H1 (cell line): ENCODE data around the gene SAXO1. TPM values are rescaled to one million over a fixed set of nuclear protein-coding genes. Genes with fewer than 3 reads are reported as not detected.

ENCODE experiments used
- CTCF ChIA-PET: fragments of 300-600 bp; sonication (Branson Sonifier 250); formaldehyde crosslinking; loops from one replicate; lab custom pipeline; 2021; ENCODE audit not compliant: partially characterized antibody; lab: Charles Lee
- POLR2A ChIA-PET: fragments of 300-600 bp; sonication (Branson Sonifier 250); formaldehyde crosslinking; loops from one replicate; lab custom pipeline; 2021; ENCODE audit warnings: inconsistent platforms; ENCODE audit not compliant: partially characterized antibody; lab: Charles Lee
- DNase-seq, 2 experiments: peaks; one replicate each; pipeline versions ENCODE4 v3.0.0 to v3.0.0-alpha.2; 2010 to 2022; ENCODE audit warnings: low spot score in 2 of 2, low read depth in 1 of 2, mixed read lengths in 1 of 2
- FAIRE-seq: peaks from 2 replicates; lab custom pipeline; 2011; peaks lifted over from hg19 to GRCh38; lab: Jason Lieb, UNC
- H2AFZ ChIP-seq: 2 replicates; pipeline ENCODE4 v1.8.1; 2012; ENCODE audit warnings: low read length, inconsistent platforms
- H2AK5ac ChIP-seq: 2 replicates; pipeline ENCODE4 v1.6.1; 2013; ENCODE audit warnings: low read depth, low read length
- H2BK120ac ChIP-seq: replicated peaks from 2 replicates; pipeline ENCODE3; 2013; ENCODE audit warnings: low read depth, low read length, inconsistent platforms
- H2BK12ac ChIP-seq: 2 replicates; pipeline ENCODE4 v1.6.1; 2013; ENCODE audit warnings: low read depth, low read length
- H2BK15ac ChIP-seq: 2 replicates; pipeline ENCODE4 v1.6.1; 2013; ENCODE audit warnings: low read length
- H2BK20ac ChIP-seq: 2 replicates; pipeline ENCODE4 v1.6.1; 2013; ENCODE audit warnings: low read length
- H2BK5ac ChIP-seq: 2 replicates; pipeline ENCODE4 v1.6.1; 2013; ENCODE audit warnings: low read depth, low read length
- H3K14ac ChIP-seq: 2 replicates; pipeline ENCODE4 v1.6.1; 2013; ENCODE audit warnings: inconsistent platforms; ENCODE audit not compliant: insufficient read length
- H3K18ac ChIP-seq: 2 replicates; pipeline ENCODE4 v1.6.1; 2013; ENCODE audit warnings: low read length; ENCODE audit errors: extremely low read depth
- H3K23ac ChIP-seq: 2 replicates; pipeline ENCODE4 v1.6.1; 2013; ENCODE audit warnings: inconsistent platforms; ENCODE audit not compliant: insufficient read length
- H3K23me2 ChIP-seq: 2 replicates; pipeline ENCODE4 v1.6.1; 2013; ENCODE audit warnings: low read depth, low read length
- H3K27ac ChIP-seq: 2 replicates; pipeline ENCODE4 v1.6.1; 2011; ENCODE audit warnings: low read depth, low read length, inconsistent platforms
- H3K27me3 ChIP-seq, 4 experiments: replicated peaks in 1 of 4; 1 replicate in 1 of 4; 2 replicates in 3 of 4; pipeline versions ENCODE4 v1.6.1 to v1.8.1; 2011 to 2013; ENCODE audit warnings: low read length in 3 of 4, mild to moderate bottlenecking in 3 of 4, inconsistent platforms in 2 of 4, mixed read lengths in 2 of 4, moderate library complexity in 1 of 4; ENCODE audit not compliant: control insufficient read depth in 3 of 4, insufficient read depth in 3 of 4; ENCODE audit errors: extremely low read depth in 1 of 4
- H3K36me3 ChIP-seq, 4 experiments: 2 replicates each; pipeline versions ENCODE4 v1.6.1 to v1.8.1; 2011 to 2013; ENCODE audit warnings: mild to moderate bottlenecking in 4 of 4, low read length in 3 of 4, moderate library complexity in 2 of 4, control low read depth in 1 of 4, inconsistent platforms in 1 of 4; ENCODE audit not compliant: insufficient read depth in 4 of 4, control insufficient read depth in 2 of 4
- H3K4ac ChIP-seq: replicated peaks from 2 replicates; pipeline ENCODE3; 2013; ENCODE audit warnings: low read length, low read depth, mixed read lengths, inconsistent platforms; ENCODE audit not compliant: insufficient read length
- H3K4me1 ChIP-seq, 4 experiments: replicated peaks in 1 of 4; 1 replicate in 1 of 4; 2 replicates in 3 of 4; pipeline versions ENCODE4 v1.6.1 to v1.8.1; 2011 to 2013; ENCODE audit warnings: low read length in 3 of 4, inconsistent platforms in 2 of 4, mixed read lengths in 1 of 4; ENCODE audit not compliant: insufficient read depth in 4 of 4, control insufficient read depth in 3 of 4
- H3K4me2 ChIP-seq, 2 experiments: 2 replicates each; pipeline versions ENCODE4 v1.6.1 to v1.8.1; 2011 to 2013; ENCODE audit warnings: low read depth in 2 of 2, low read length in 2 of 2, control low read depth in 1 of 2, inconsistent platforms in 1 of 2, mild to moderate bottlenecking in 1 of 2; ENCODE audit not compliant: insufficient read depth in 1 of 2
- H3K4me3 ChIP-seq, 4 experiments: fragments of 200-600, 300-600 bp in 1 of 4; sonication (generic), shearing (Covaris generic), sonication (Bioruptor Twin) in 1 of 4; 2 replicates each; pipeline versions ENCODE4 v1.5.1 to v1.8.1; 2011 to 2016; ENCODE audit warnings: low read length in 4 of 4, low read depth in 3 of 4, control low read depth in 2 of 4, inconsistent platforms in 2 of 4, mild to moderate bottlenecking in 2 of 4, mixed read lengths in 1 of 4, moderate library complexity in 1 of 4; ENCODE audit not compliant: insufficient read depth in 2 of 4; ENCODE audit errors: extremely low read depth in 1 of 4
- H3K56ac ChIP-seq: replicated peaks from 2 replicates; pipeline ENCODE3; 2013; ENCODE audit warnings: low read depth, mild to moderate bottlenecking, mixed read lengths, low read length, inconsistent platforms; ENCODE audit not compliant: insufficient read length
- H3K79me1 ChIP-seq: 2 replicates; pipeline ENCODE4 v1.6.1; 2013; ENCODE audit warnings: low read depth, low read length, control low read depth
- H3K79me2 ChIP-seq, 2 experiments: 2 replicates each; pipeline versions ENCODE4 v1.6.1 to v1.8.1; 2012 to 2013; ENCODE audit warnings: low read length in 2 of 2, mild to moderate bottlenecking in 2 of 2, inconsistent platforms in 1 of 2; ENCODE audit not compliant: insufficient read depth in 2 of 2, control insufficient read depth in 1 of 2
- H3K9ac ChIP-seq, 4 experiments: replicated peaks in 1 of 4; 1 replicate in 1 of 4; 2 replicates in 3 of 4; pipeline versions ENCODE4 v1.6.1 to v1.8.1; 2011 to 2013; ENCODE audit warnings: low read depth in 3 of 4, low read length in 3 of 4, control low read depth in 2 of 4, mild to moderate bottlenecking in 2 of 4, moderate library complexity in 2 of 4, inconsistent platforms in 1 of 4; ENCODE audit errors: extremely low read depth in 1 of 4
- H3K9me3 ChIP-seq, 2 experiments: 2 replicates each; pipeline versions ENCODE4 v1.6.1 to v1.8.1; 2012 to 2013; ENCODE audit warnings: mild to moderate bottlenecking in 2 of 2, moderate library complexity in 2 of 2, control low read depth in 1 of 2, inconsistent platforms in 1 of 2, low read depth in 1 of 2, low read length in 1 of 2, mixed read lengths in 1 of 2; ENCODE audit not compliant: insufficient read depth in 2 of 2
- H4K20me1 ChIP-seq, 2 experiments: replicated peaks in 1 of 2; 2 replicates each; pipeline versions ENCODE3 to v1.8.1; 2011 to 2013; ENCODE audit warnings: inconsistent platforms in 2 of 2, low read length in 2 of 2, mild to moderate bottlenecking in 1 of 2; ENCODE audit not compliant: insufficient read depth in 2 of 2, control insufficient read depth in 1 of 2
- H4K5ac ChIP-seq: 2 replicates; pipeline ENCODE4 v1.6.1; 2013; ENCODE audit warnings: low read length, low read depth, mixed read lengths, inconsistent platforms; ENCODE audit not compliant: insufficient read length
- H4K8ac ChIP-seq: 2 replicates; pipeline ENCODE4 v1.8.0; 2013; ENCODE audit warnings: mild to moderate bottlenecking, moderate library complexity, low read length, inconsistent platforms; ENCODE audit not compliant: insufficient read depth; ENCODE audit errors: extremely low read depth
- H4K91ac ChIP-seq: replicated peaks from 2 replicates; pipeline ENCODE3; 2013; ENCODE audit warnings: low read length, mixed read lengths, inconsistent platforms; ENCODE audit not compliant: insufficient read length
- BACH1 ChIP-seq: IDR thresholded peaks from 2 replicates; pipeline ENCODE4 v1.6.1; 2012; ENCODE audit warnings: low read length, improper control_type of control experiment
- EGR1 ChIP-seq: IDR thresholded peaks from 2 replicates; pipeline ENCODE4 v1.6.1; 2011; ENCODE audit warnings: low read depth, low read length, borderline replicate concordance
- RAD21 ChIP-seq, 2 experiments: IDR thresholded peaks in 1 of 2; conservative IDR thresholded peaks in 1 of 2; 2 replicates each; pipeline ENCODE4 v1.6.1; 2011; ENCODE audit warnings: low read depth in 2 of 2, low read length in 2 of 2, improper control_type of control experiment in 1 of 2, inconsistent platforms in 1 of 2, mild to moderate bottlenecking in 1 of 2, moderate library complexity in 1 of 2
- SIRT6 ChIP-seq: IDR thresholded peaks from one replicate; pipeline ENCODE4 v1.7.1; 2012; ENCODE audit warnings: low read length, inconsistent platforms
- SRF ChIP-seq: IDR thresholded peaks from 2 replicates; pipeline ENCODE4 v1.6.1; 2011; ENCODE audit warnings: mild to moderate bottlenecking, low read depth, low read length, moderate library complexity
- TAF7 ChIP-seq: optimal IDR thresholded peaks from 2 replicates; pipeline ENCODE3; 2011; ENCODE audit warnings: low read depth, mild to moderate bottlenecking, inconsistent platforms, low read length, moderate library complexity, borderline replicate concordance
- TBP ChIP-seq: IDR thresholded peaks from 2 replicates; pipeline ENCODE4 v1.6.1; 2011; ENCODE audit warnings: low read depth, low read length, improper control_type of control experiment
- WGBS, 2 experiments: shearing (Covaris generic) in 1 of 2; methylation state at CpG; one replicate each; pipeline versions ENCODE4 v1.1.6 to v1.1.7; 2013 to 2015; ENCODE audit warnings: low lambda C conversion rate in 2 of 2, mixed read lengths in 2 of 2, inconsistent platforms in 1 of 2, low coverage in 1 of 2, missing lambda C conversion rate in 1 of 2; ENCODE audit not compliant: insufficient replicate concordance in 2 of 2, insufficient coverage in 1 of 2, insufficient read length in 1 of 2; ENCODE audit errors: extremely low coverage in 1 of 2, missing lambda C conversion rate in 1 of 2; 5-methylcytosine and 5-hydroxymethylcytosine counted together
- polyA plus RNA-seq, 7 experiments: library from polyadenylated mRNA; depleted of rRNA in 3 of 7; stranded (reverse) in 5 of 7; unstranded in 2 of 7; fragments of >200 nt in 5 of 7; fragments of 200-250 nt in 2 of 7; gene quantifications; 1 replicate in 5 of 7; 2 replicates in 1 of 7; 4 replicates in 1 of 7; pipeline versions ENCODE4 v1.2.1 to v1.2.3, GENCODE V29; 2011 to 2013; ENCODE audit warnings: missing spikeins in 2 of 7, mixed read lengths in 2 of 7
- total RNA-seq: library from RNA; stranded (reverse); fragmentation: NEBNext Ultra II Directional; extraction: Animal tissue kit (Norgen Biotek cat#: 25700); gene quantifications from 2 replicates; pipeline ENCODE4 v1.2.1, GENCODE V29; 2021
- TF ChIP-seq, protein P1 (sequence below): IDR thresholded peaks from 2 replicates; pipeline ENCODE4 v1.6.1; 2012; ENCODE audit warnings: low read length, inconsistent platforms

Gene SAXO1
- total and polyA plus RNA-seq, 2 of the 8 experiments (the other 6 are each of a cell fraction or from before 2014, with no cell fraction given) = 0.11 to 0.20 TPM

DNA sequence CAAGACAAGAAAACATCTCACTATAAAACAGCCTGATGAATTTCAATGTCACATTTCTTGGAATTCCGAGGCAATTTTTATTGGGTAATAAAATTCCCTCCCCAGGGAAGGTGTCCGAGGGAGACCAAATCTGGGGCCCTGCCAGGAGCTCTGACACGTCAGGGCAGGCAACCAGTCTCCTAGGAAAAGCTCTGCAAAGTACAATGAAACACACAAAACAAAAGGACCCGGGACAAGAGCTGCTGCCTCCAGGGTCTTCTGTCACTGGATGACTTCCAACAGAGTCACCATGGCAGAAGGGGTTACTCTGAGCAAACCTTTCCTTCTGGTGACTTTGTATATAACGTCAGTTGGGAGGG is 50.8 kb downstream of the SAXO1 start:
- H3K23me2 ChIP-seq = no peaks in the 10 kb centered on the region
- 91% methylated on average over 5 of the region's 5 CpGs; no CpG with 5 or more reads in 1 of the 2 experiments for WGBS, 2 experiments
- no peak overlapping the region for H4K91ac ChIP-seq
- no peaks in the 10 kb centered on the region for H3K79me2 ChIP-seq
- H3K9ac ChIP-seq = no peak overlapping the region
- no peak overlapping the region for H2BK5ac ChIP-seq
- H3K4me3 ChIP-seq = no peak overlapping the region
- no peak overlapping the region for H2BK20ac ChIP-seq
- H2BK120ac ChIP-seq = no peak overlapping the region
- no peak overlapping the region for H2AFZ ChIP-seq
- H3K56ac ChIP-seq = no peak overlapping the region
- peaks cover 0 to 4% (median 1%) of the 10 kb centered on the region in 4 experiments; a peak in 1 of 7 replicates for H3K4me1 ChIP-seq
- no peak overlapping the region for H3K4me2 ChIP-seq
- FAIRE-seq = no peak
- no peak overlapping the region for H2AK5ac ChIP-seq
- no peak overlapping the region for H3K18ac ChIP-seq
- H3K27ac ChIP-seq = no peak overlapping the region
- no peak overlapping the region for H4K8ac ChIP-seq
- H3K36me3 ChIP-seq = no peaks in the 10 kb centered on the region
- H3K4ac ChIP-seq = no peak overlapping the region
- ChIA-PET POLR2A (no interaction called here), CTCF (interaction anchor here (1.0 to 1.1 kb wide), 2 partner anchors 31 to 46 kb away, joined by 3 to 4 read pairs; no protein-coding TSS in a partner anchor)
- no peak overlapping the region for H3K23ac ChIP-seq
- H4K5ac ChIP-seq = no peak overlapping the region
- no peak overlapping the region for H2BK15ac ChIP-seq
- DNase-seq = no peak
- no peaks in the 10 kb centered on the region for H3K79me1 ChIP-seq
- no peak overlapping the region for H3K14ac ChIP-seq
- peaks cover 0 to 2% of the 10 kb centered on the region in 2 experiments; a peak in 1 of 4 replicates for H3K9me3 ChIP-seq
- H3K27me3 ChIP-seq = no peaks in the 10 kb centered on the region
- H2BK12ac ChIP-seq = no peak overlapping the region
- H4K20me1 ChIP-seq = no peaks in the 10 kb centered on the region
- no peak for TF ChIP-seq SIRT6
- no peak for TF ChIP-seq TAF7
- TF ChIP-seq RAD21 (IDR thresholded peaks at IDR 0.05 in 1 of 2, conservative IDR thresholded peaks at IDR 0.05 in 1 of 2; ENCODE audit: low read depth in 2 of 2, low read length in 2 of 2) = no peak
- TF ChIP-seq TBP = no peak
- TF ChIP-seq, protein P1, sequence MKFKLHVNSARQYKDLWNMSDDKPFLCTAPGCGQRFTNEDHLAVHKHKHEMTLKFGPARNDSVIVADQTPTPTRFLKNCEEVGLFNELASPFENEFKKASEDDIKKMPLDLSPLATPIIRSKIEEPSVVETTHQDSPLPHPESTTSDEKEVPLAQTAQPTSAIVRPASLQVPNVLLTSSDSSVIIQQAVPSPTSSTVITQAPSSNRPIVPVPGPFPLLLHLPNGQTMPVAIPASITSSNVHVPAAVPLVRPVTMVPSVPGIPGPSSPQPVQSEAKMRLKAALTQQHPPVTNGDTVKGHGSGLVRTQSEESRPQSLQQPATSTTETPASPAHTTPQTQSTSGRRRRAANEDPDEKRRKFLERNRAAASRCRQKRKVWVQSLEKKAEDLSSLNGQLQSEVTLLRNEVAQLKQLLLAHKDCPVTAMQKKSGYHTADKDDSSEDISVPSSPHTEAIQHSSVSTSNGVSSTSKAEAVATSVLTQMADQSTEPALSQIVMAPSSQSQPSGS = no peak
- TF ChIP-seq EGR1 = no peak
- TF ChIP-seq SRF = no peak
- no peak for TF ChIP-seq BACH1
